PC-3 (cell line): Measurements from ENCODE around the gene IYD.

Experiments
- CTCF ChIP-seq: fragments of 300-600 bp; sonication (generic); conservative IDR thresholded peaks from 2 replicates; pipeline ENCODE4 v1.5.1; 2017; ENCODE audit warnings: antibody characterized with exemption, low read depth, mild to moderate bottlenecking, low read length
- EZH2 ChIP-seq: fragments of 300-600 bp; sonication (generic); IDR thresholded peaks from one replicate; pipeline ENCODE4 v1.6.1; 2017; ENCODE audit warnings: antibody characterized with exemption, mild to moderate bottlenecking, low read length; ENCODE audit not compliant: unreplicated experiment

- TF ChIP-seq CTCF (no peak), EZH2 (no peak)
These were observed 35.2 kb upstream of the IYD start for GRCh38 chr6:150333585-150333941.
